Middle frontal gyrus (tissue), 1 donor: ENCODE data around the gene GLG1.
"Not testable (repeated sequence)": the region's sequence is repeated elsewhere in the genome, so short reads cannot be mapped to it uniquely, and the experiment has no call there.

Experiments
- DNase-seq: peaks from one replicate; pipeline ENCODE4 v3.0.0-alpha.2; 2015; ENCODE audit warnings: low spot score; ENCODE audit errors: extremely low spot score

Gene GLG1

DNA sequence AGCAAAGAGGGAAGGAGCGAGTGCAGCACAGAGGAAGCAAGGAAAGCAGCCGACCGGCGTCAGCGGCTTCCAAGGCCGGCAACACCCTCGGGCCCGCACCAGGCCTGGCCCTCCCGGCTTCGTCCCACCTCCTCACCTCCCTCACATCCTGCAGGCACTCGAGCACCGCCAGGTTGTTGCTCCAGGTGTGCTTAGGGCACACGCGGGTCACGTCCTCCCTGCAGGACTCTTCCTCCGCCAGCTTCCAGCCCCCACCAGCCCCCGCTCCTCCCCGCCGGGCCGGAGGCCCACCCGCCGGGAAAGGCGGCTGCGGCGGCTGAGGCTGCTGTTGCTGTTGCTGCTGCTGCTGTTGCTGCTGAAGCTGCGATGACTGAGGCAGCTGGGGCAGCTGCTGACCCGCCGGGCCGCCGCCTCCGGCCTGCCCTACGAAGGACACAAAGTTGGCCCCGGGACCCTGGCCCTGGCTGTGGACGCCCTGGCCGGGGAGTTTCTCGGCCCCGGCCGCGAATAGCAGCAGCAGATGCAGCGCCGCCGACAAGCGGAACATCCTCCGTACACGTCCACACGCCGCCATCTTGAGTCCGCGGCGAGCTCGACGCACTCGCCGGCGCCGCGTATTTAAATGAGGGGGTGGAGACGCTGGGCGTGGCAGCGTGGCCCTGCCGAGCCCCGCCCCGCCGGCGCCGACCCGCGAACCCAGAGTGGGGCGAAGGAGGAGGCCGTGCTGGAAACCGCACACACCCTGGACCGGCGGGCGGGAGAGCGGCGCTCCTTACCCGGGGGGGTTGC lies at the start of gene GLG1:
GLG1 (minus strand) TSS at position 594 of the 789 bp plus-strand sequence; CDS start at position 574, 20 bp downstream.
- peak; percentile 87 for DNase-seq

- DNase-seq = no peak
Measured at GRCh38 chr16:74654536-74655050, 47.7 kb upstream of the GLG1 start.

DNA sequence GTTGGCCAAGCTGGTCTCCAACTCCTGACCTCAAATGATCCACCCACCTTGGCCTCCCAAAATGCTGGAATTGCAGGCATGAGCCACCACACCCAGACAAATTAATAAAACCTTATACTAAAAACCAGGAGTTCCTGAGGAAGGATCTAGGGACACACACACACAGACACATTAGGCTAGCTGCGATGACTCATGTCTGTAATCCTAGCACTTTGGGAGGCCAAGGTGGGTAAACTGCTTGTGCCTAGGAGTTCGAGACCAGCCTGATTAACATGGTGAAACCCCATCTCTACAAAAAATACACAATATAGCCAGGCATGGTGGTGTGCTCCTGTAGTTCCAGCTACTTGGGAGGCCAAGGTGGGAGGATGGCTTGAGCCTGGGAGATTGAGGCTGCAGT lies 46.0 kb upstream of the GLG1 start:
- DNase-seq = not testable (repeated sequence)

- DNase-seq = no peak
Measured at GRCh38 chr16:74652249-74652648, 45.3 kb upstream of the GLG1 start.

- no peak for DNase-seq
Measured at GRCh38 chr16:74651841-74652240, 44.9 kb upstream of the GLG1 start.

DNA sequence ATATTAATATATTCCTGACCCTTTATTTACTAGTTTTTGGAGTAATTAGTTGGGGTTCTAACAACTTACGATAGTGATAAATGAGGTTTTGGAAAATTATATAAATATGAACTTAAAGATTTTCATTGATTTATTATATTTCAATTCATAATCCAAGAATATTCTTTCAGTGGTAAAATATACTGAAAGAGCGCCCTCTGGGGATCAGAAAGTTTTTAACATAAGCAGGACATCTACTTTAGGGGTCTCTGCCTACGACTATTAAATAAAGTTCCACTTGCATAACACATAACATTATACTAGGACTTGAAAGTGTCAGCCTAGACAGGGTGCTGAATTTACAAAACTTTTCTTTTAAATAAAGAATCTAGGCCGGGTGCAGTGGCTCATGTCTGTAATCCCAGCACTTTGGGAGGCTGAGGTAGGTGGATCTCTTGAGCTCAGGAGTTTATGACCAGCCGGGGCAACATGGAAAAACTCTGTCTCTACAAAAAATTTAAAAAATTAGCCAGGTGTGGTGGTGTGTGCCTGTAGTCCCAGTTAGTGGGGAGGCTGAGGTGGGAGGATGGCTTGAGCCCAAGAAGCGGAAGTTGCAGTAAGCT lies 44.2 kb upstream of the GLG1 start:
- DNase-seq = no peak

- no peak for DNase-seq
Measured at GRCh38 chr16:74649839-74650504, 43.1 kb upstream of the GLG1 start.

DNA sequence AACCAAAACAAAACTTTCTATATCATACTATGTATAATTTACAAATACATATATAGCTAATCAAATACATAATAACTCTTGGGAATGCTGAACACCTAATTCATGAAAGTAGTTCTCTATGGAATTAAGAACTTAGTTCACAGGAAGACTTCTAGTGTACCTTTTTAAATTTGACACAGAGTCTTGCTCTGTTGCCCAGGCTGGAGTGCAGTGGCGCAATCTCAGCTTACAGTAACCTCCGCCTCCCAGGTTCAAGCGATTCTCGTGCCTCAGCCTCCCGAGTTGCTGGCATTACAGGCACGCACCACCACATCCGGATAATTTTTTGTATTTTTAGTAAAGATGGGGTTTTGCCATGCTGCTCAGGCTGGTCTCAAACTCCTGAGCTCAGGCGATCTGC lies 35.1 kb upstream of the GLG1 start:
- no peak for DNase-seq

GRCh38 chr16:74637742-74638453 lies 31.0 kb upstream of the GLG1 start:
- no peak for DNase-seq

DNA sequence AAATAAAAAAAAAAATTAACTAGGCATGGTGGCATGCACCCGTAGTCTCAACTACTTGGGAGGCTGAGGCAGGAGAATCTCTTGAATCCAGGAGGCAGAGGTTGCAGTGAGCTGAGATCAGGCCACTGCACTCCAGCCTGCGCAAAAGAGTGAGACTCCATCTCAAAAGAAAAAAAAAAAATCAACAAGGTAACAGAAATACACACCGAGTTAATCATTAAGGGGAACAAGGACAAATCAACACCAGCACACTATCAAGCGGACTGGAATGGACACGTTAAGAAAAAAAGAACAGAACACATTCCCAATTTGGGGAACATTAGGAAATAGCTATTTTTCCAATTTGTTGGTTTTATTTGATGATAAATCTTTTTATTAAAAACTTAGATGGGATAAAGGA lies 28.4 kb upstream of the GLG1 start:
- no peak for DNase-seq

DNA sequence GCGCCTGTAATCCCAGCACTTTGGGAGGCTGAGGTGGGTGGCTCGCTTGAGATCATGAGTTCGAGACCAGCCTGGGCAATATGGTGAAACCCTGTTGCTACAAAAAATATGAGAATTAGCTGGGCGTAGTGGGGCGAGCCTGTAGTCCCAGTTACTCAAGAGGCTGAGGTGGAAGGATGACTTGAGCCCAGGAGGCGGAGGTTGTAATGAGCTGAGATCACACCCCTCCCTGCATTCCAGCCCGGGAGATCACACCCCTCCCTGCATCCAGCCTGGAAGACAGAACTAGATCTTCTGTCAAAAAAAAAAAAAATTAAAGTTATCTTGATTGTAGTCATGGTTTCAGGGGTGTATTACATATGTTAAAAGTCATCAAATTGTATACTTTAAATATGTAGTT lies 26.8 kb upstream of the GLG1 start:
- no peak for DNase-seq

DNA sequence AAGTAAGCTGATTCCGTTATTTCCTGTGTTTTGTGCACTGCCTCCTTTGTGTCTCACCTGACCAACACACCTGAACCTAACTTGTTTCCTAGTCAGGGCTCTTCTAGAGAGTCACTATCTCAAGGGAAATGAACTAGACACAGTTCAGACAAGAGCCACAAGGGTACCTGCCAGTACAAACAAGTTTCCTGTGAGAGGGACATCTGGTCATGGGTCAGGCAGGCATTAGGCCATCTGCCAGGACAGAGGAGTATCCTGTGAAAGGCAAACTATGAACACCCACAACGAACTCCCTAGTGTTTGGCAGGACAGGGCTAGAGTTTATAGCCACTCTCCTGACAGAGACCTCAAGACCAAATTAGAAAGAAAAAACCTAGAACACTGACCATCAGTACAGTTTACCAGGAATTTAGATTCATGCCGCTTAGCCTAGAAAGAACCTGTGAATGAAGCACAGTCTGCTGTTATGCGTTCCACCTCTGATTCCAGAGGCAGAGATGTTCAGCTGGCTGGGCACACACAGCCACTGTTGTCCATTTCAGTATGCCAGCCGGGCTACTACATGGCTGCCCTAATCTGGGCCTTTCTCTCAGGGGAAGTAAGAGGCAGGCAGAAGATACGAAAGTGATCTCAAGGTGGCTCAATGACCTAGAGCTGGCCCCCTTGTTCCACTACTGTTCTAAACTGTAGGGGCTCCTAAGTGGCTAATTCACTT lies 20.7 kb upstream of the GLG1 start:
- no peak for DNase-seq

- DNase-seq = no peak
Measured at GRCh38 chr16:74626741-74627416, 20.0 kb upstream of the GLG1 start.

DNA sequence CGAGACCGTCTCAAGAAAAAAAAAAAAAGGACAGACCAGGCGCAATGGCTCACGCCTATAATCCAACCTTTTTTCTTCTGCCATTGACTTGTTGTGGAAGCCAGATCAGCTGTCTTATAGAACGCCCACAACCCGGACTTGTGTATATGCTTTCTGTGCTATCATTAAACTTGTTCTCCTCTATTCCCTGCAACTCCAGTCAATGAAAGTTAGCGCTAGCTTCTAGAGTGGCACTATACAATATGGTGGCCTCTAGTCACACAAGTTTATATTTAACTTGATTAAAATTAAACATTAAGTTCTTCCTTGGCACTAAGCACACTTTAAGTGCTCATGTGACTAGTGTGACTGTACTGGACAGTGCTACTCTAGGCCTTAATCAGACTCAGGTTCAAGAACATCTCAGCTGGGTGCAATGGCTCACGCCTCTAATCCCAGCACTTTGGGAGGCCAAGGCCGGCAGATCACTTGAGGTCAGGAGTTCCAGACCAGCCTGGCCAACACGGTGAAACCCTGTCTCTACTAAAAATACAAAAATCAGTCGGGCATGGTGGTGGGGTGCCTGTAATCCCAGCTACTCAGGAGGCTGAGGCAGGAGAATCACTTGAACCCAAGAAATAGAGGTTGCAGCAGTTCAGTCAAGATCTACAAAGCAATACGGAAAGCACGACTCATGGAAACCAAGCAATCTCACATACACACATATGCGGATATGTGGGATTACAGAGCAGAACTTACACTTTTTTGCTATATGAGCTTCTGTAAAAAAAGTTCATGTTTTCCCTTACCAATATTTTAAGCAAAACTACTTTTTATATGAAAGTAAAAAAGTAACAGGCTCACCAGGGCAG lies 18.8 kb upstream of the GLG1 start:
- no peak for DNase-seq

GRCh38 chr16:74623839-74624235 lies 16.9 kb upstream of the GLG1 start:
- DNase-seq = no peak

GRCh38 chr16:74623214-74623838 lies 16.4 kb upstream of the GLG1 start:
- DNase-seq = peak; percentile 36

- no peak for DNase-seq
Measured at GRCh38 chr16:74622005-74622404, 15.1 kb upstream of the GLG1 start.

GRCh38 chr16:74617206-74617788 lies 10.4 kb upstream of the GLG1 start:
- no peak for DNase-seq

DNA sequence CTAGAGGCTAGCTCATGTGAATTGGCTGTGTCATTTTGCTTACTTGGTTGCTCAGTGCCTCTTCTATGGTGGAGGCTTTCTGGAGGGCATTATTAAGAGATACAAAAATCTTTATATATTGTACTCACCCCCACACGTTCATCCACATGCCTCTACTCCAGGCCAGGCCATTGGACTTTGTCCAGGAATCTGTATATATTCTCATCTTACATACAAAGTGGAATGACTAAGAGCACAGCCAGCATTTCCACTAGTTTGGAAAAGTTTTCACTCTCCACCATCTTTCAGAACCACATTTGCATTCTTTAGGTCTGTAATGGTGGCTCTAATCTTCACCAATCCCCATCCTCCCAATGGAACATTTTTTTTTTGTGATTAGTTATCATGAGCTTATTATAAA lies 4.8 kb upstream of the GLG1 start:
- no peak for DNase-seq
